Activated naive CD4-positive, alpha-beta T cell treated with Interleukin-2 at 50 U/mL for 16 hours (primary cell): Measurements from ENCODE around the gene GSK3B.
"Not testable (repeated sequence)": the region's sequence is repeated elsewhere in the genome, so short reads cannot be mapped to it uniquely, and the experiment has no call there.

ENCODE experiments used
- DNase-seq: peaks from one replicate; pipeline ENCODE4 v3.0.0-alpha.2; 2020

GSK3B gene

DNA sequence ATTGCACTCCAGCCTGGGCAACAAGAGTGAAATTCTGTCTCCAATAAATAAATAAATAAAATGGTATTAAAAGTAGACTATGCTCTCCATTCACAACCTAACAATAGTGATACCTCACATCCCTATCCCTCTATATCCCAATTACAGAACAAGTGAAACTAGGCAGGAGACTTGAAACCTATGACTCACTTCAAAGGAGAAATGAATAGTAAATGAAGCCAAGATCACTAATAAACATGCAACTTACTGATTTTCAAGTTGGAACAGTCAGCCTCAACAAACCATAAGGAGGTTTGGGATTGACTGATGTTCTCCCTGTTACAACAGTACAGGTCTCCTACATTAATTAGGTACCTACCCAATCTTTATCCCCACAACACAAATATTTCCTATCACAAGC is 103.4 kb downstream of the GSK3B start:
- no peak for DNase-seq

- no peak for DNase-seq
Observed at GRCh38 chr3:119989981-119990655, 104.1 kb downstream of the GSK3B start.

DNA sequence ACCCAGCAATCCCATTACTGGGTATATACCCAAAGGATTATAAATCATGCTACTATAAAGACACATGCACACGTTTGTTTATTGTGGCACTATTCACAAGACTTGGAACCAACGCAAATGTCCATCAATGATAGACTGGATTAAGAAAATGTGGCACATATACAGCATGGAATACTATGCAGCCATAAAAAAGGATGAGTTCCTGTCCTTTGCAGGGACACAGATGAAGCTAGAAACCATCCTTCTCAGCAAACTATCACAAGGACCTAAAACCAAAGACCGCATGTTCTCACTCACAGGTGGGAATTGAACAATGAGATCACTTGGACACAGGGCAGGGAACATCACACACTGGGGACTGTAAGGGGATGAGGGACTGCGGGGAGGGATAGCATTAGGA is 107.4 kb downstream of the GSK3B start:
- not testable (repeated sequence) for DNase-seq

- no peak for DNase-seq
Observed at GRCh38 chr3:119981386-119981785, 112.9 kb downstream of the GSK3B start.

- no peak for DNase-seq
Observed at GRCh38 chr3:119978554-119979208, 115.6 kb downstream of the GSK3B start.

GRCh38 chr3:119977353-119977752 is 116.9 kb downstream of the GSK3B start:
- no peak for DNase-seq

DNA sequence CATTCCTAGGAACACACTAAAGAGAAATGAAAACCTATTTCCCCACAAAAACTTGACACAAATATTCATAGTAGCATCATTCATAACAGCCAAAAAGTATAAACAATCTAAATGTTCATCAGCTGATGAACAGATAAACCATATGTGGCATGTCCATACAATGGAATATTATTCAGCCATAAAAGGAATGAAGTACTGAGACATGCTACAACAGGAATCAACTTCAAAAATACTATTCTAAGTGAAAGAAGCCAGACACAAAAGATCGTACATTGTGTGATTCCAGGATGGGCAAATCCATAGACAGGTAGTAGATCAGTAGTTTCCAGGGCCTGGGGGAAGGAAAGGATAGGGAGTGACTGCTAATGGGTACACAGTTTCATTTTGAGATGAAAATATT is 118.0 kb downstream of the GSK3B start:
- no peak for DNase-seq

- DNase-seq, result no peak
Observed at GRCh38 chr3:119974656-119975055, 119.6 kb downstream of the GSK3B start.

DNA sequence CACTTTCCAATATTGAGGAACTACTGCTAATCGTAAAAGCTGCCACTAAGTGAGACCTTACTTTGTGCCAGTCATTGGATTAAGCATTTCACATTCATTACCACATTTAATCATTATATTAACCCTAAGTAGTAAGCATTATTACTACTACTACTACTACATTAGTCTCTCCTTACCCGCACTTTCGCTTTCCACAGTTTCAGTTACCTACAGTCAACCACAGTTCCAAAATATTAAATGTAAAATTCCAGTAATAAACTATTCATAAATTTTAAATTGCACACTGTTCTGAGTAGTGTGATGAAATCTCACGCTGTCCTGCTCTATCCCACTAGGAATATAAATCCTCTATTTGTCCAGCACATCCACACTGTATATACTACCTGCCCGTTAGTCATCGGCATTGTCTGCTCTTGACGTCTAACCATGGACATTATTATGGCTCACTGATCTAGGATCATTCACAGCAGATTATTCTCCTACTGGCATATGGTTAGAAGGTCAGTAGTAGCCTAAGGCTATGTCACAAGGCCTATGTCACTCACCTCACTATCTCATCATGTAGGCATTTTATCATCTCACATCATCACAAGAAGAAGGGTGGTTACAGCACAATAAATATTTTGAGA is 121.1 kb downstream of the GSK3B start:
- DNase-seq, result no peak

DNA sequence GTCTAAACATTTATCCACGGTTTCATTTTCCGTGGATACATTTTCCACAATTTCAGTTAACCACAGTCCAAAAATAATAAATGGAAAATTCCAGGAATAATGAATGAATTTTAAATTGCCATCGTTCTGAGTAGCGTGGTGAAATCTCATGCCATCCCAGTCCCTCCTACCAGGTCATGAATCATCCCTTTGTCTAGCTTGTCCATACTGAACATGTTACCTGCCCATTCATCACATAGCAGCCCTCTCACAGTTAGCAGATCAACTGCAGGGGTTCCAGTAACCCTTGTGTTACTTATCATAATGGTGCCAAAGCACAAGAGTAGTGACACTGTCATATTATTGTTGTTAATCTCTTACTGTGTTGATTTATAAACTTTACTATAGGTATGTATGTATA is 124.5 kb downstream of the GSK3B start:
- DNase-seq, result no peak

- no peak for DNase-seq
Observed at GRCh38 chr3:119967353-119968006, 126.8 kb downstream of the GSK3B start.

- DNase-seq, result no peak
Observed at GRCh38 chr3:119965692-119966091, 128.6 kb downstream of the GSK3B start.

DNA sequence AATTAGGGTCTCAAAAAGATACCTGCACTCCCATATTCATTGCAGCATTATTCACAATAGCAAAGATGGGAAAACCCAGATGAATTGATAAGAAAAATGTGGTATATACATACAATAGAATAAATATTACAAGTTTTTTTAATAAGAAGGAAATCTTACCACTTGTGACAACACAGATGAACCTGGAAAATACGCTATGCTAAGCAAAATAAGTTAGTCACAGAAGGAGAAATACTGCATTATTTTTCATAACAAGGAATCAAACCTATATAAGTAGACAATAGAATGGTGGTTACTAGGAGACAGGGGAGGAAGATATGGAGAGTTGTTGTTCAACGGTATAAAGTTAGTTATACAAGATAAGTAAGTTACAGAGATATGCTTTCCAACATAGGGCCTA is 130.0 kb downstream of the GSK3B start:
- DNase-seq, result no peak

- no peak for DNase-seq
Observed at GRCh38 chr3:119955972-119956371, 138.3 kb downstream of the GSK3B start.

- no peak for DNase-seq
Observed at GRCh38 chr3:119950666-119951325, 143.5 kb downstream of the GSK3B start.

GRCh38 chr3:119945291-119945690 is 149.0 kb downstream of the GSK3B start:
- no peak for DNase-seq

DNA sequence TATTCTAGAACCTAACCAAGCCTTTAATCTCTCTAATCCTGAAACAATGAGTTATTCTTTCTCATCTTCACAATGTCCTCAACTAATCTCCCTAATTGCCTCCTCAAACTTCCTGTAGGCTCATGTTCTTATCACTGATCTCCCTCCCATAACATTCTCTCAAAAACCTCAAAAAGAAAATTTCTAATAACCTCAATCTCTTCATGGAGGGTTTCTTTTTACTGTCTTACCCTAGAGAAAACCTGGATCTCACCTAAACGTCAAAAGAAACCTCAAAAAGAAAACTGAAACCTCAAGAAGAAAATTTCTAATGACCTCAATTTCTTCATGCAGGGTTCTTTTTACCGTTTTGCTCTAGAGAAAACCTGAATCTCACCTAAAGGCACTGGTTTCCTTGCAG is 150.2 kb downstream of the GSK3B start:
- DNase-seq, result no peak

DNA sequence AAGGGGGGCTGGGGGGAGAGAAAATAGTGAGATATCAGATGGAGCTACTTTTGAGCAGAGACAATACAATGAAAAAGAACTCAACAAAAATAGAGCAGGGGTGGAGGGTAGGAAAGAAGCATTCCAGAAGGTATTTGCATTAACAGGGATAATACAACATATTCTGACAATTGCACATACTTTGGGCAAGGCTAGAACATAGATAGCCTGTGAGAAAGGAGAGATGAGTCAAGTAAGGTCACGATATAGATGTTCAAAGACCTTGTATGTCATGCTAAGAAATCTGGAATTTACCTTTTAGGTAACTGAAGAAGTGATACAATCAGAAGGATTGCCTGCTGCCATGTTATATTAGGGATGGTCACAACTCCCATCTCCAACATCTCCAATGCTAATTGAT is 155.2 kb downstream of the GSK3B start:
- DNase-seq, result no peak

DNA sequence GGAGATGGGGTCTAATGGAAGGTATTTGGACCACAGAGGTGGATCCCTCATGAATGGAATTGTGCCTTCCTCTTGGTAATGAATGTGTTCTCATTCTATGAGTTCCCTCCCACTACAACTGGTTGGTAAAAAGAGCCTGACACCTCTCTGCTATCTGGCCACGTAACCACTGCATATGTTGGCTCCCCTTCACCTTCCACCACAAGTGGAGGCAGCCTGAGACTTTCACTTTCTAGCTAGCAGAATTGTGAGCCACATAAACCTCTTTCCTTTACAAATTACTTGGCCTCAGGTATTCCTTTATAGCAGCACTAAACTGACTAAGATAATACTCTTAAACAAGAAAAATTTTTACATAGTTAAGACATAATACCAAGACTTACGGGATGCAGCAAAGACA is 157.0 kb downstream of the GSK3B start:
- peak; percentile 42 for DNase-seq

- no peak for DNase-seq
Observed at GRCh38 chr3:119934249-119934648, 160.0 kb downstream of the GSK3B start.

DNA sequence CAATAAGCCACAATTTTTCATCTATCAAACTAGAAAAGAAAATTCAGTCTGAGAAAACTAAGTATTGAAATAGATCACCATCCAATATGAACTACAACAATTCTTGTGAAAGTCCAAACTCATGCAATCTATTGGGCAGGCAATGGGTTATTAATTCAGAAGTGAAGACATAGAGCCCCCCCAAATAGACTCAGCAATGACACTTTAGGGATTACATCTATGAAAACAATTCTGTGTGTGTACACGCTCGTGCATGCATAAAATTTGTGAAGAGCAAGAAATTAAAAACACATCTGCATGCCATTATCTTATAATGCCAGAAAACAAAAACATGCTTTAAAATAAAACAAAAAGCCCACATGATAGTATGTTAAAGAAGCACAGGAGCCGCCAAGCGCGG is 161.0 kb downstream of the GSK3B start:
- DNase-seq, result no peak

DNA sequence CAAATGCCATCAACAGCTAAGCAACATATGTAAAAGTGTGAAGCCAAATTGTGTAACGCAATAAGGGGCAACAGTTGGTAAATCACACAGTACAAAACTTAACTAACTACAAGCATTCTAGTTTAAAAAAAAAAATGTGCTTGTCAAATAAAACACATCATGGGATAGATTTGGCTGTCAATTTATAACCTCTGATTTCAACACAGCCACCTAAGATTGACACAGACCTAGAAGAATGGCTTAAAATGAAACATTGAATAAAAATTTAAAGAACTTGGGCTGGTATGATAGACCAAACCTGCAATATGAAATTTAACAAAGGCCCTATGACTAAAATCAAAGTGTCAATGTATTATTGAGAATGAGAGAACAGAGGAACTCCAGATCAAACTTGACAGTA is 164.0 kb downstream of the GSK3B start:
- no peak for DNase-seq

DNA sequence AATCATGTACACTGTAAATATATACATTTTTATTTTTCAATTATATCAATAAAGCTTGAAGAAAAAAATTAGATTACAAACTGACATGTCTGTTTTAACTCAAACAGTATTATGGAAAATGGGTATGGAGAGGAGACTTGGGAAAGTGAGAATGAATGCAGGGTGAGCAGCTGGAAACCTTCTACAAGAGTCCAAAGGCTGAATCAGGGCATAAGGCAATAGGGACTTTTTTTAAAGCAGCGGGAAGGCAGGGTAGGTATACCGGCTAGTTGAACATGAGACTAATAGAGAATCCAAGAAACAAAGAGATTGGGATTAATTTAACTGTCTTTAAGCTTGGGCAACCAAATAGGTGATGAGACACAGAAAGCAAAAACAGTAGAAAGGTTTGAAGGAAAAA is 167.1 kb downstream of the GSK3B start:
- no peak for DNase-seq
